Hepatocyte (in vitro differentiated cells): ENCODE measurements around the gene ARHGEF25. TPM values are rescaled to one million over a fixed set of nuclear protein-coding genes. Genes with fewer than 3 reads are reported as not detected.

Experiments used
- DNase-seq: peaks from one replicate; pipeline ENCODE4 v3.0.0-alpha.2; 2016; ENCODE audit warnings: low spot score
- H2AFZ ChIP-seq: fragments of 200-600 bp; sonication (generic); 2 replicates; pipeline ENCODE4 v1.6.0; 2016; ENCODE audit warnings: antibody characterized with exemption, mild to moderate bottlenecking
- H3K27ac ChIP-seq: fragments of 200-600 bp; sonication (generic); 2 replicates; pipeline ENCODE4 v1.5.1; 2016; ENCODE audit warnings: mild to moderate bottlenecking
- H3K27me3 ChIP-seq: fragments of 200-600 bp; sonication (generic); 2 replicates; pipeline ENCODE4 v1.6.1; 2016
- H3K36me3 ChIP-seq: fragments of 200-600 bp; sonication (generic); replicated peaks from 2 replicates; pipeline ENCODE4 v1.5.1; 2016; ENCODE audit warnings: low read depth; ENCODE audit not compliant: insufficient read depth
- H3K4me1 ChIP-seq: fragments of 200-600 bp; sonication (generic); 2 replicates; pipeline ENCODE4 v1.5.1; 2016; ENCODE audit warnings: mild to moderate bottlenecking, moderate library complexity; ENCODE audit not compliant: insufficient read depth
- H3K4me2 ChIP-seq: fragments of 200-600 bp; sonication (generic); 2 replicates; pipeline ENCODE4 v1.6.0; 2016
- H3K4me3 ChIP-seq: fragments of 200-600 bp; sonication (generic); 2 replicates; pipeline ENCODE4 v1.5.1; 2016; ENCODE audit warnings: mild to moderate bottlenecking
- H3K79me2 ChIP-seq: fragments of 200-600 bp; sonication (generic); 2 replicates; pipeline ENCODE4 v1.6.0; 2017; ENCODE audit warnings: mild to moderate bottlenecking
- H3K9me2 ChIP-seq: fragments of 200-600 bp; sonication (generic); replicated peaks from 2 replicates; pipeline ENCODE4 v1.6.0; 2017; ENCODE audit warnings: mild to moderate bottlenecking; ENCODE audit not compliant: insufficient read depth
- H3K9me3 ChIP-seq: fragments of 200-600 bp; sonication (generic); 2 replicates; pipeline ENCODE4 v1.5.1; 2016; ENCODE audit warnings: low read depth, mild to moderate bottlenecking
- H4K20me1 ChIP-seq: fragments of 200-600 bp; sonication (generic); 2 replicates; pipeline ENCODE4 v1.6.0; 2016; ENCODE audit warnings: mild to moderate bottlenecking; ENCODE audit not compliant: insufficient read depth, poor library complexity, severe bottlenecking
- EZH2 ChIP-seq: fragments of 200-600 bp; sonication (generic); IDR thresholded peaks from 2 replicates; pipeline ENCODE4 v1.6.1; 2016; ENCODE audit warnings: antibody characterized with exemption, mild to moderate bottlenecking, borderline replicate concordance
- EZH2phosphoT487 ChIP-seq: fragments of 200-600 bp; sonication (generic); IDR thresholded peaks from one replicate; pipeline ENCODE4 v1.6.1; 2018; ENCODE audit warnings: antibody characterized with exemption, mild to moderate bottlenecking, low read depth, moderate library complexity; ENCODE audit not compliant: unreplicated experiment, severe bottlenecking
- WGBS: methylation state at CpG from one replicate; pipeline ENCODE4 v1.1.6; 2016; ENCODE audit warnings: low lambda C conversion rate; ENCODE audit errors: missing lambda C conversion rate; 5-methylcytosine and 5-hydroxymethylcytosine counted together
- polyA plus RNA-seq: library from polyadenylated mRNA; unstranded; fragments of >200 nt; fragmentation: Nextera tagmentation; extraction: Ambion mirVana; gene quantifications from 2 replicates; pipeline ENCODE4 v1.2.1, GENCODE V29; 2016
- total RNA-seq: library from RNA; depleted of rRNA; stranded (reverse); fragments of >200 nt; gene quantifications from 2 replicates; pipeline ENCODE4 v1.2.3, GENCODE V29; 2014
- TF ChIP-seq, protein P1 (sequence below): fragments of 200-600 bp; sonication (generic); IDR thresholded peaks from 2 replicates; pipeline ENCODE4 v1.5.1; 2016; ENCODE audit warnings: antibody characterized with exemption, mild to moderate bottlenecking; ENCODE audit not compliant: poor library complexity

ARHGEF25 gene
- total and polyA plus RNA-seq, 2 experiments from 2014 or later, result 0.29 to 12.6 TPM

DNA sequence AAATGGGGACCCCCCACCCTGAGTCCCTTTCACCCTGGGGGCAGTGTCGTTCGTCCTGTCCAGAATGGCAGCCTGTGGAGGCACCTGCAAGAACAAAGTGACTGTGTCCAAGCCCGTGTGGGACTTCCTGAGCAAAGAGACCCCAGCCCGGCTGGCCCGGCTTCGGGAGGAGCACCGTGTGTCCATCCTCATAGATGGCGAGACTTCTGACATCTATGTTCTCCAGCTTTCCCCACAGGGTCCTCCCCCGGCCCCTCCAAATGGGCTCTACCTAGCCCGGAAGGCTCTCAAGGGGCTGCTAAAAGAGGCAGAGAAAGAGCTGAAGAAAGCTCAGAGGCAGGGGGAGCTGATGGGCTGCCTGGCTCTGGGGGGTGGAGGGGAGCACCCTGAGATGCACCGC, 4.4 kb upstream of the ARHGEF25 start:
- Histone ChIP-seq H3K4me3 (no peak overlapping the region), H3K27me3 (peaks cover 15% of the 10 kb centered on the region), H3K9me3 (no peaks in the 10 kb centered on the region), H4K20me1 (no peaks in the 10 kb centered on the region), H3K36me3 (no peaks in the 10 kb centered on the region), H3K9me2 (no peaks in the 10 kb centered on the region), H3K27ac (no peak overlapping the region), H3K4me2 (no peak overlapping the region), H2AFZ (no peak overlapping the region), H3K4me1 (peaks cover 32% of the 10 kb centered on the region), H3K79me2 (no peaks in the 10 kb centered on the region)
- 92% methylated on average over 10 of the region's 11 CpGs for WGBS
- TF ChIP-seq, protein P1, sequence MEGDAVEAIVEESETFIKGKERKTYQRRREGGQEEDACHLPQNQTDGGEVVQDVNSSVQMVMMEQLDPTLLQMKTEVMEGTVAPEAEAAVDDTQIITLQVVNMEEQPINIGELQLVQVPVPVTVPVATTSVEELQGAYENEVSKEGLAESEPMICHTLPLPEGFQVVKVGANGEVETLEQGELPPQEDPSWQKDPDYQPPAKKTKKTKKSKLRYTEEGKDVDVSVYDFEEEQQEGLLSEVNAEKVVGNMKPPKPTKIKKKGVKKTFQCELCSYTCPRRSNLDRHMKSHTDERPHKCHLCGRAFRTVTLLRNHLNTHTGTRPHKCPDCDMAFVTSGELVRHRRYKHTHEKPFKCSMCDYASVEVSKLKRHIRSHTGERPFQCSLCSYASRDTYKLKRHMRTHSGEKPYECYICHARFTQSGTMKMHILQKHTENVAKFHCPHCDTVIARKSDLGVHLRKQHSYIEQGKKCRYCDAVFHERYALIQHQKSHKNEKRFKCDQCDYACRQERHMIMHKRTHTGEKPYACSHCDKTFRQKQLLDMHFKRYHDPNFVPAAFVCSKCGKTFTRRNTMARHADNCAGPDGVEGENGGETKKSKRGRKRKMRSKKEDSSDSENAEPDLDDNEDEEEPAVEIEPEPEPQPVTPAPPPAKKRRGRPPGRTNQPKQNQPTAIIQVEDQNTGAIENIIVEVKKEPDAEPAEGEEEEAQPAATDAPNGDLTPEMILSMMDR, result no peak
- TF ChIP-seq EZH2phosphoT487, result no peak
- no peak for TF ChIP-seq EZH2
- DNase-seq, result no peak

DNA sequence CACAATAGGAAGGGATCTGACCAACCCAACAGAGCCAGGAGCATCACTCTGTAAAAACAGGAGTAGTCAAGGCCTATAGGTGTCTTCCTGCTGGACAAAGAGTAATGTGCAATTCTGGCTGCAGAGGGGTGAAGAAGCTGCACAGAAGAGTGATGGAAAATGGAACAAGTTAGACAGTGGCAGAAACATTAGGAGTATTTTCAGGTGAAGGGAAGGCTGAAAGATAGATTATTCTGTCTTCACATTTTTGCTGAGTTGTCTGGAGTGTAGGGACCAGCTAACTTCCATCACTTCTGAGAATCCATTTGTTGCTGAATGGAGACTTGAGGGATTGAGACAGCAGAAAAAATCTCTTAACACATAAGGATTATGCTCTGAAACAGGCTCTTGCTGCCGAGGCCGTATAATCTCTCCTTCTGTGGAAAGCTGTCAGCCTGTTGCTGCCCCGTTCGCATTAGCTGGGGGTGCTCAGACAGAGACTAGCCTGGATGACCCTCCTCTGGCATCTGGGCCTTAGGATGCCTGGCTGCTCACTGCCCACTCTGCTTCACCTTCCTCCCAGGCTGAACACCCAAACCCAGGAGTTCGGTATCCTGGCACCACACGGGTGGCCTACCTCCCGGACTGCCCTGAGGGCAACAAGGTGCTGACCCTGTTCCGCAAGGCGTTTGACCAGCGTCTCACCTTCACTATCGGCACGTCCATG, 3.1 kb upstream of the ARHGEF25 start:
- Histone ChIP-seq H3K4me1 (peaks cover 32% of the 10 kb centered on the region), H3K4me2 (no peak overlapping the region), H3K27me3 (peaks cover 27% of the 10 kb centered on the region), H3K4me3 (no peak overlapping the region), H3K9me2 (no peaks in the 10 kb centered on the region), H3K27ac (no peak overlapping the region), H3K79me2 (no peaks in the 10 kb centered on the region), H3K36me3 (no peaks in the 10 kb centered on the region), H2AFZ (no peak overlapping the region), H4K20me1 (no peaks in the 10 kb centered on the region), H3K9me3 (no peaks in the 10 kb centered on the region)
- WGBS, result 87% methylated on average over 12 of the region's 12 CpGs
- TF ChIP-seq, protein P1, result no peak
- no peak for TF ChIP-seq EZH2phosphoT487
- no peak for TF ChIP-seq EZH2
- no peak for DNase-seq

DNA sequence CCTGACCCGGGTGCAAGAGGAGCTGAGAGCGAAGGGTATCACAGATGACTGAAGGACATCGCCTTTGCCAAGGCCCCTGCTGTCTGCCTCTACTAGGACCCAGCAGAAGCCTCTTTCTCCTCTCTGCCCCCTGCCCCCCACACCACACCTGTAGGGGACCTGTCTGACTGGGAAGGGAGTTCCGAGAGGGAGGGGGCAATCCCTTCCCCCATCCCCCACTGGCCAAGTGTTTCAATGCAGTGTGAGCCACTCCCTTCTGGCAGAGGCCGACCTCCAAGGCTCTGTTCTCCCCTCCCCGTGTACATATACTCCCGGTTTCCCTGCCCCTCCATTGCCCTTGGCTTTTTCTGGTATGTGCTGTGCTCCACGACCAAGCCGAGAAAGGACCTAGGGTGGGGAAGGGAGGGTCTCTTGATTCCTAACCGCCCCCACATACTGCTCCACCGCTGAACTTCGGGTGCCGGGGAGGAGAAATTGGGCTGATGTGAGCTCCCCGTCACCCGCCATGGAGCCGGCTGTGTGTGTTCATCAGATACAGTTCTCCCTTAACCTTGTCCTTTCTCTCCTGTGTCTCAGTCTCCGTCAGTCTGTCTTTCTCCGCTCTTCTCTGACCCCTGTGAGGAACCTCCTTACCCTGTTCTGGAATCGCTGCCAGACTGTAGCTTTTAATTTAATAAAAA, 2.0 kb upstream of the ARHGEF25 start:
- WGBS, result 57% methylated on average over 19 of the region's 19 CpGs
- H3K36me3 ChIP-seq, result no peaks in the 10 kb centered on the region

More for the DNA sequence above, 2.0 kb upstream of the ARHGEF25 start:
- H2AFZ ChIP-seq, result no peak overlapping the region
- TF ChIP-seq, protein P1, result no peak
- TF ChIP-seq EZH2 (no peak), EZH2phosphoT487 (no peak)
- H3K27me3 ChIP-seq, result peaks cover 37% of the 10 kb centered on the region
- no peak overlapping the region for H3K4me3 ChIP-seq
- H3K9me3 ChIP-seq, result no peaks in the 10 kb centered on the region
- no peaks in the 10 kb centered on the region for H3K9me2 ChIP-seq
- no peak overlapping the region for H3K27ac ChIP-seq
- H3K79me2 ChIP-seq, result no peaks in the 10 kb centered on the region
- no peak overlapping the region for H3K4me2 ChIP-seq
- H4K20me1 ChIP-seq, result no peaks in the 10 kb centered on the region
- peaks cover 22% of the 10 kb centered on the region for H3K4me1 ChIP-seq
- DNase-seq, result no peak
